Retinal pigment epithelial cell (primary cell): Measurements from ENCODE around the gene FILIP1.

Experiments
- DNase-seq: peaks from one replicate; pipeline ENCODE4 v3.0.0-alpha.2; 2010; ENCODE audit warnings: low read depth
- H3K4me3 ChIP-seq: 2 replicates; pipeline ENCODE4 v1.5.1; 2011; ENCODE audit warnings: mild to moderate bottlenecking, low read length, control low read depth, moderate library complexity
- CTCF ChIP-seq: conservative IDR thresholded peaks from 2 replicates; pipeline ENCODE4 v1.5.1; 2011; ENCODE audit warnings: low read depth, low read length, control low read depth, inconsistent platforms

FILIP1 gene

GRCh38 chr6:75479712-75480111 lies 13.9 kb downstream of the FILIP1 start:
- TF ChIP-seq CTCF = no peak
- no peak overlapping the region for H3K4me3 ChIP-seq
- no peak for DNase-seq

GRCh38 chr6:75478929-75479328 lies 14.7 kb downstream of the FILIP1 start:
- DNase-seq = no peak
- no peak overlapping the region for H3K4me3 ChIP-seq
- no peak for TF ChIP-seq CTCF

GRCh38 chr6:75472885-75473284 lies 20.7 kb downstream of the FILIP1 start:
- H3K4me3 ChIP-seq = no peak overlapping the region
- no peak for DNase-seq
- no peak for TF ChIP-seq CTCF

- no peak overlapping the region for H3K4me3 ChIP-seq
- TF ChIP-seq CTCF = no peak
- DNase-seq = no peak
These were observed 25.6 kb downstream of the FILIP1 start for GRCh38 chr6:75467966-75468365.

GRCh38 chr6:75467284-75467683 lies 26.3 kb downstream of the FILIP1 start:
- no peak for TF ChIP-seq CTCF
- no peak for DNase-seq
- H3K4me3 ChIP-seq = no peak overlapping the region

- no peak overlapping the region for H3K4me3 ChIP-seq
- no peak for TF ChIP-seq CTCF
- no peak for DNase-seq
These were observed 27.0 kb downstream of the FILIP1 start for GRCh38 chr6:75466636-75467035.

- no peak for TF ChIP-seq CTCF
- no peak overlapping the region for H3K4me3 ChIP-seq
- no peak for DNase-seq
These were observed 29.7 kb downstream of the FILIP1 start for GRCh38 chr6:75463908-75464307.
